A673 (cell line): ENCODE measurements around the gene IGFN1.

Experiments
- EZH2 ChIP-seq: fragments of 200-600 bp; sonication (generic); IDR thresholded peaks from 2 replicates; pipeline ENCODE4 v1.6.1; 2017; ENCODE audit warnings: borderline replicate concordance, low read depth, mild to moderate bottlenecking, mixed read lengths, antibody characterized with exemption, low read length; ENCODE audit not compliant: poor library complexity, severe bottlenecking
- TF ChIP-seq, protein P1 (sequence below): fragments of 300-800, 200-600 bp; sonication (generic); conservative IDR thresholded peaks from 2 replicates; pipeline ENCODE4 v1.5.1; 2017; ENCODE audit warnings: low read depth, mild to moderate bottlenecking, antibody characterized with exemption, low read length, moderate library complexity, mixed read lengths

DNA sequence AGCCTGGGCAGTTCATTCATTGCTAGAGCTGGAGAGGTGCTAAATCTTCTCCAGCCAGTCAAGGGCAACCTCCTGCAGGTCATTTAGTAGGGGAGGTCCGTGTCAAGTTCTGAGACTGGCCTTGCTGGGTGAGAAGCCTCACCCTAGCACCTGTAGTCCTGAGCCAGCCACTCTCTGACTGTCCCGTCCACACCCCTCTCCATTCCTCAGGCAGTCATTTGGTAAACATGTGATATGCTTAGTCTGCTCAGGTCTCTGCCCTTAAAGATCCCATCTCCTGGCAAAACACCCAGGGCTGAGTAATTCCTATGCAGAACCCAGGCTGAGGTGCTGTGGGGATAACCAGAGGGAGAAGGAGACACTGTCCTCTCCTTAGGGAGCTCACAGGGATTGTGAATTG is 13.7 kb upstream of the IGFN1 start:
- TF ChIP-seq, protein P1, sequence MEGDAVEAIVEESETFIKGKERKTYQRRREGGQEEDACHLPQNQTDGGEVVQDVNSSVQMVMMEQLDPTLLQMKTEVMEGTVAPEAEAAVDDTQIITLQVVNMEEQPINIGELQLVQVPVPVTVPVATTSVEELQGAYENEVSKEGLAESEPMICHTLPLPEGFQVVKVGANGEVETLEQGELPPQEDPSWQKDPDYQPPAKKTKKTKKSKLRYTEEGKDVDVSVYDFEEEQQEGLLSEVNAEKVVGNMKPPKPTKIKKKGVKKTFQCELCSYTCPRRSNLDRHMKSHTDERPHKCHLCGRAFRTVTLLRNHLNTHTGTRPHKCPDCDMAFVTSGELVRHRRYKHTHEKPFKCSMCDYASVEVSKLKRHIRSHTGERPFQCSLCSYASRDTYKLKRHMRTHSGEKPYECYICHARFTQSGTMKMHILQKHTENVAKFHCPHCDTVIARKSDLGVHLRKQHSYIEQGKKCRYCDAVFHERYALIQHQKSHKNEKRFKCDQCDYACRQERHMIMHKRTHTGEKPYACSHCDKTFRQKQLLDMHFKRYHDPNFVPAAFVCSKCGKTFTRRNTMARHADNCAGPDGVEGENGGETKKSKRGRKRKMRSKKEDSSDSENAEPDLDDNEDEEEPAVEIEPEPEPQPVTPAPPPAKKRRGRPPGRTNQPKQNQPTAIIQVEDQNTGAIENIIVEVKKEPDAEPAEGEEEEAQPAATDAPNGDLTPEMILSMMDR: no peak
- no peak for TF ChIP-seq EZH2
